OCI-LY3 (cell line): ENCODE data around the gene SYNDIG1.

Experiments
- H2AFZ ChIP-seq: fragments of 200-600, 300-600 bp; shearing (Covaris generic); 2 replicates; pipeline ENCODE4 v1.6.0; 2014; ENCODE audit warnings: antibody characterized with exemption, low read depth, low read length
- H3K27ac ChIP-seq: fragments of 200-600, 300-600 bp; sonication (generic); 2 replicates; pipeline ENCODE4 v1.5.1; 2014; ENCODE audit warnings: mild to moderate bottlenecking, low read length, moderate library complexity, mixed read lengths
- H3K27me3 ChIP-seq: fragments of 200-600, 300-600 bp; sonication (generic); 2 replicates; pipeline ENCODE4 v1.6.1; 2014; ENCODE audit warnings: low read depth, low read length, mixed read lengths
- H3K36me3 ChIP-seq: fragments of 200-600, 300-600 bp; sonication (generic); replicated peaks from 2 replicates; pipeline ENCODE3; 2014; ENCODE audit warnings: low read depth, low read length, mixed read lengths
- H3K4me1 ChIP-seq: fragments of 300-600, 200-600 bp; sonication (generic); 2 replicates; pipeline ENCODE4 v1.6.1; 2014; ENCODE audit warnings: low read length, mixed read lengths
- H3K4me2 ChIP-seq: fragments of 200-600, 300-600 bp; sonication (generic); 2 replicates; pipeline ENCODE4 v1.6.1; 2014; ENCODE audit warnings: low read length, mixed read lengths
- H3K4me3 ChIP-seq: fragments of 300-600, 200-600 bp; sonication (generic); 2 replicates; pipeline ENCODE4 v1.5.1; 2014; ENCODE audit warnings: antibody characterized with exemption, mild to moderate bottlenecking, low read length, moderate library complexity
- H3K79me2 ChIP-seq: fragments of 300-600, 200-600 bp; shearing (Covaris generic); 2 replicates; pipeline ENCODE4 v1.6.1; 2014; ENCODE audit warnings: mild to moderate bottlenecking, low read length, mixed read lengths
- H3K9ac ChIP-seq: fragments of 300-600, 200-600 bp; shearing (Covaris generic); 2 replicates; pipeline ENCODE4 v1.6.0; 2014; ENCODE audit warnings: mild to moderate bottlenecking, low read length, moderate library complexity
- H3K9me3 ChIP-seq: fragments of 200-600, 300-600 bp; shearing (Covaris generic); 2 replicates; pipeline ENCODE4 v1.6.1; 2014; ENCODE audit warnings: low read length, mixed read lengths; ENCODE audit not compliant: insufficient read depth
- H4K20me1 ChIP-seq: fragments of 200-600, 300-600 bp; sonication (generic); 2 replicates; pipeline ENCODE4 v1.6.1; 2016; ENCODE audit warnings: low read length, mixed read lengths; ENCODE audit not compliant: insufficient read depth
- CTCF ChIP-seq: fragments of 200-600, 300-600 bp; sonication (generic); IDR thresholded peaks from 2 replicates; pipeline ENCODE4 v1.5.1; 2014; ENCODE audit warnings: antibody characterized with exemption, low read length, low read depth
- EZH2phosphoT487 ChIP-seq: fragments of 200-600 bp; shearing (Covaris generic); IDR thresholded peaks from 2 replicates; pipeline ENCODE4 v1.6.1; 2018; ENCODE audit warnings: antibody characterized with exemption, mixed run types, low read depth

Gene SYNDIG1

GRCh38 chr20:24493181-24493580 is 23.8 kb downstream of the SYNDIG1 start:
- Histone ChIP-seq H3K4me1 (peaks cover 9% of the 10 kb centered on the region), H3K79me2 (no peaks in the 10 kb centered on the region), H3K9ac (no peak overlapping the region), H3K4me2 (no peak overlapping the region), H2AFZ (no peak overlapping the region), H3K27ac (no peak overlapping the region), H3K36me3 (no peaks in the 10 kb centered on the region), H3K4me3 (no peak overlapping the region), H4K20me1 (no peaks in the 10 kb centered on the region), H3K27me3 (no peaks in the 10 kb centered on the region), H3K9me3 (no peaks in the 10 kb centered on the region)
- TF ChIP-seq EZH2phosphoT487 (no peak), CTCF (no peak)

- Histone ChIP-seq H3K27ac (no peak overlapping the region), H3K27me3 (no peaks in the 10 kb centered on the region), H2AFZ (no peak overlapping the region), H3K36me3 (no peaks in the 10 kb centered on the region), H3K4me3 (no peak overlapping the region), H3K4me1 (peaks cover 15% of the 10 kb centered on the region), H3K79me2 (no peaks in the 10 kb centered on the region), H3K9me3 (no peaks in the 10 kb centered on the region), H4K20me1 (no peaks in the 10 kb centered on the region), H3K9ac (no peak overlapping the region), H3K4me2 (no peak overlapping the region)
- TF ChIP-seq EZH2phosphoT487 (no peak), CTCF (no peak)
Observed at GRCh38 chr20:24493661-24494459, 24.4 kb downstream of the SYNDIG1 start.

GRCh38 chr20:24494460-24494920 is 25.1 kb downstream of the SYNDIG1 start:
- H3K4me2 ChIP-seq, result no peak overlapping the region
- H3K79me2 ChIP-seq, result no peaks in the 10 kb centered on the region
- H3K27me3 ChIP-seq, result no peaks in the 10 kb centered on the region
- no peaks in the 10 kb centered on the region for H4K20me1 ChIP-seq
- H3K9ac ChIP-seq, result no peak overlapping the region
- H2AFZ ChIP-seq, result no peak overlapping the region
- no peaks in the 10 kb centered on the region for H3K36me3 ChIP-seq
- H3K4me3 ChIP-seq, result no peak overlapping the region
- no peaks in the 10 kb centered on the region for H3K9me3 ChIP-seq
- TF ChIP-seq EZH2phosphoT487, result no peak
- no peak for TF ChIP-seq CTCF
- peaks cover 15% of the 10 kb centered on the region for H3K4me1 ChIP-seq
- no peak overlapping the region for H3K27ac ChIP-seq

DNA sequence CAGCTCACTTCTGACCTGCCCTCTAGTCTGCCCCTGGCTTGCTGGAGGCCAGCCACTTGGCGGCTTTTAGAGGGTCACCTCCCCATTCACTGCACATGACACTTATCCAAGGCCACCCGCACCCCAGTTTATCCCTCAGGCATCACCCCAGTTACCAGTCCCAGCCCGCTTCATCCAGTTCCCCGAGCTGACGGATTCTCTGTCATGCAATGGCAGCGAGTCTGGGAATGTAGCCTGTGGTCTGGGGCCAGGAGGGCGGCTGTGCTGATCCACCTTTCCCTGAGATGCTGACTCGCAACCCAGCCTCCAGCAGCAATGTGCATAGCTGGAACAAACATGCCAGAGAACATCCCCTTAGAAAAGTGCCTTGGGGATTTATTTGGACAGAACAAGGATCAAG is 25.8 kb downstream of the SYNDIG1 start:
- Histone ChIP-seq H3K4me3 (no peak overlapping the region), H3K27ac (no peak overlapping the region), H3K27me3 (no peaks in the 10 kb centered on the region), H3K4me1 (peaks cover 22% of the 10 kb centered on the region), H4K20me1 (no peaks in the 10 kb centered on the region), H2AFZ (no peak overlapping the region), H3K4me2 (no peak overlapping the region), H3K79me2 (no peaks in the 10 kb centered on the region), H3K9ac (no peak overlapping the region), H3K36me3 (no peaks in the 10 kb centered on the region), H3K9me3 (no peaks in the 10 kb centered on the region)
- TF ChIP-seq EZH2phosphoT487 (no peak), CTCF (no peak)
